GM23338 (cell line): ENCODE data around the gene ZFP28.

Experiments used
- CREB1 ChIP-seq: fragments of 250-450 bp; sonication (Bioruptor Pico); IDR thresholded peaks from 2 replicates; pipeline ENCODE4 v1.5.0; 2020; ENCODE audit warnings: low read depth, mild to moderate bottlenecking, moderate library complexity
- CTCF ChIP-seq, 2 experiments: fragments of 200-600 bp in 1 of 2; sonication (generic) in 1 of 2; conservative IDR thresholded peaks; 2 replicates each; pipeline versions ENCODE4 v1.5.1 to v1.6.1; 2016 to 2017; ENCODE audit warnings: antibody characterized with exemption in 2 of 2, low read depth in 2 of 2, mild to moderate bottlenecking in 2 of 2, moderate library complexity in 1 of 2
- ETS1 ChIP-seq: IDR thresholded peaks from 2 replicates; pipeline ENCODE4 v1.6.1; 2016; ENCODE audit warnings: antibody characterized with exemption
- EZH2 ChIP-seq: fragments of 200-600 bp; sonication (generic); IDR thresholded peaks from one replicate; pipeline ENCODE4 v1.8.0; 2017; ENCODE audit warnings: antibody characterized with exemption, mild to moderate bottlenecking, low read depth; ENCODE audit not compliant: unreplicated experiment
- EZH2phosphoT487 ChIP-seq: fragments of 200-600 bp; sonication (generic); IDR thresholded peaks from one replicate; pipeline ENCODE4 v1.8.1; 2018; ENCODE audit warnings: antibody characterized with exemption; ENCODE audit not compliant: unreplicated experiment
- JUNB ChIP-seq: IDR thresholded peaks from one replicate; pipeline ENCODE4 v1.6.1; 2016; ENCODE audit warnings: antibody characterized with exemption; ENCODE audit not compliant: unreplicated experiment
- POLR2AphosphoS5 ChIP-seq: IDR thresholded peaks from 2 replicates; pipeline ENCODE4 v1.6.1; 2016; ENCODE audit warnings: antibody characterized with exemption, low read depth
- STAT1 ChIP-seq: IDR thresholded peaks from one replicate; pipeline ENCODE4 v1.6.1; 2016; ENCODE audit warnings: antibody characterized with exemption; ENCODE audit not compliant: unreplicated experiment
- ZNF114 ChIP-seq: fragments of 250-450 bp; sonication (Bioruptor Pico); IDR thresholded peaks from 2 replicates; pipeline ENCODE4 v1.5.0; 2020; ENCODE audit warnings: mild to moderate bottlenecking, moderate library complexity
- TF ChIP-seq, protein P1 (sequence below): IDR thresholded peaks from one replicate; pipeline ENCODE4 v1.6.1; 2018; ENCODE audit warnings: antibody characterized with exemption; ENCODE audit not compliant: unreplicated experiment

- TF ChIP-seq CTCF (conservative IDR thresholded peaks at IDR 0.05; ENCODE audit: low read depth in 2 of 2) (no peak), POLR2AphosphoS5 (no peak), ZNF114 (no peak), EZH2 (no peak), EZH2phosphoT487 (no peak), JUNB (no peak), CREB1 (no peak), STAT1 (no peak), ETS1 (no peak)
- TF ChIP-seq, protein P1, sequence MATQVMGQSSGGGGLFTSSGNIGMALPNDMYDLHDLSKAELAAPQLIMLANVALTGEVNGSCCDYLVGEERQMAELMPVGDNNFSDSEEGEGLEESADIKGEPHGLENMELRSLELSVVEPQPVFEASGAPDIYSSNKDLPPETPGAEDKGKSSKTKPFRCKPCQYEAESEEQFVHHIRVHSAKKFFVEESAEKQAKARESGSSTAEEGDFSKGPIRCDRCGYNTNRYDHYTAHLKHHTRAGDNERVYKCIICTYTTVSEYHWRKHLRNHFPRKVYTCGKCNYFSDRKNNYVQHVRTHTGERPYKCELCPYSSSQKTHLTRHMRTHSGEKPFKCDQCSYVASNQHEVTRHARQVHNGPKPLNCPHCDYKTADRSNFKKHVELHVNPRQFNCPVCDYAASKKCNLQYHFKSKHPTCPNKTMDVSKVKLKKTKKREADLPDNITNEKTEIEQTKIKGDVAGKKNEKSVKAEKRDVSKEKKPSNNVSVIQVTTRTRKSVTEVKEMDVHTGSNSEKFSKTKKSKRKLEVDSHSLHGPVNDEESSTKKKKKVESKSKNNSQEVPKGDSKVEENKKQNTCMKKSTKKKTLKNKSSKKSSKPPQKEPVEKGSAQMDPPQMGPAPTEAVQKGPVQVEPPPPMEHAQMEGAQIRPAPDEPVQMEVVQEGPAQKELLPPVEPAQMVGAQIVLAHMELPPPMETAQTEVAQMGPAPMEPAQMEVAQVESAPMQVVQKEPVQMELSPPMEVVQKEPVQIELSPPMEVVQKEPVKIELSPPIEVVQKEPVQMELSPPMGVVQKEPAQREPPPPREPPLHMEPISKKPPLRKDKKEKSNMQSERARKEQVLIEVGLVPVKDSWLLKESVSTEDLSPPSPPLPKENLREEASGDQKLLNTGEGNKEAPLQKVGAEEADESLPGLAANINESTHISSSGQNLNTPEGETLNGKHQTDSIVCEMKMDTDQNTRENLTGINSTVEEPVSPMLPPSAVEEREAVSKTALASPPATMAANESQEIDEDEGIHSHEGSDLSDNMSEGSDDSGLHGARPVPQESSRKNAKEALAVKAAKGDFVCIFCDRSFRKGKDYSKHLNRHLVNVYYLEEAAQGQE, result no peak
These were observed 1.3 kb upstream of the ZFP28 start for GRCh38 chr19:56537442-56537841.
